ENCODE data around the gene RSU1. TPM values are rescaled to one million over a fixed set of nuclear protein-coding genes. Genes with fewer than 3 reads are reported as not detected.

The RSU1 gene
- total RNA-seq, 1 donor from 2014 or later = 75.3 TPM

DNA sequence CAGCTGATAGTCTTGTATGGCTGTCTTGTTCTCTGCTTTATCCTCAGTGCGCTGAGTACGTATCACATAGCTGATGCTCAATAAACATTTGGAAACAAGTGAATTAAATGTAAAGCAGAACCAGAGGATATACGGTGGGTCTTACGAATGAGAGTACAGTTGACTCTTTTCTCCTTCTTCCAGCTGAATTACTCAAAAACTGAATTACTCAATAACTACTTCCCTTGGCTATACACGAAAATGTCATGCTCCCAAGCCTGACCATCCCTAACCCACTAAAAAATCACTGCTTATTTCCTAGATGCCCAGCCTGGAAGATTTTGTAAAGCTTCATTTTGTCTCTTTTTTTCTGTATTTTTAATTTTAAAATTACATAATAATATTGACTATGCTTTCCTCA is 3.2 kb upstream of the RSU1 start:
- TF ChIP-seq, protein P1, sequence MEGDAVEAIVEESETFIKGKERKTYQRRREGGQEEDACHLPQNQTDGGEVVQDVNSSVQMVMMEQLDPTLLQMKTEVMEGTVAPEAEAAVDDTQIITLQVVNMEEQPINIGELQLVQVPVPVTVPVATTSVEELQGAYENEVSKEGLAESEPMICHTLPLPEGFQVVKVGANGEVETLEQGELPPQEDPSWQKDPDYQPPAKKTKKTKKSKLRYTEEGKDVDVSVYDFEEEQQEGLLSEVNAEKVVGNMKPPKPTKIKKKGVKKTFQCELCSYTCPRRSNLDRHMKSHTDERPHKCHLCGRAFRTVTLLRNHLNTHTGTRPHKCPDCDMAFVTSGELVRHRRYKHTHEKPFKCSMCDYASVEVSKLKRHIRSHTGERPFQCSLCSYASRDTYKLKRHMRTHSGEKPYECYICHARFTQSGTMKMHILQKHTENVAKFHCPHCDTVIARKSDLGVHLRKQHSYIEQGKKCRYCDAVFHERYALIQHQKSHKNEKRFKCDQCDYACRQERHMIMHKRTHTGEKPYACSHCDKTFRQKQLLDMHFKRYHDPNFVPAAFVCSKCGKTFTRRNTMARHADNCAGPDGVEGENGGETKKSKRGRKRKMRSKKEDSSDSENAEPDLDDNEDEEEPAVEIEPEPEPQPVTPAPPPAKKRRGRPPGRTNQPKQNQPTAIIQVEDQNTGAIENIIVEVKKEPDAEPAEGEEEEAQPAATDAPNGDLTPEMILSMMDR (IDR thresholded peaks at IDR 0.05; ENCODE audit: insufficient read depth, low read length, poor library complexity, severe bottlenecking) = no peak
- DNase-seq (ENCODE audit: low read depth) = no peak

DNA sequence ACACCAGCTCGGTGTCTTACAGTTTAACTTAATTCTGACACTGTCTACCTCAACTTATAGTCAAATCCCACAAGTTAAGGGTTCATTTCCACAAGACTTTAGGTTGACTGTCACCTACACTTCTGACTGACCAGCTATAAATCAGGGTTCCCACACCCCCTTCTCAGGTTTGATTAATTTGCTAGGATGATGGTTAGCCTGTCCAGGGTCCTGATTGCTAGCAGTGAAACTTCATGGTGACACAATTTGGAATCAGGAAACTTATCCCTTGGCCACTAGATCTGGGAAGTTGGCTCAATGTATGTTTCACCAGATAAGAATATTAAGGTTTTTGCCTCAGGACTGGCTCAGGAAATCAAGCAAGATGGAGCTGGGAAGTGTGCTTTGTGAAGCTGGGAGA is 2.8 kb upstream of the RSU1 start:
- DNase-seq (ENCODE audit: low read depth) = no peak
- TF ChIP-seq, protein P1 (IDR thresholded peaks at IDR 0.05; ENCODE audit: insufficient read depth, low read length, poor library complexity, severe bottlenecking) = no peak
- no peaks in the 10 kb centered on the region for H3K27me3 ChIP-seq (ENCODE audit: control insufficient read depth, insufficient read depth, low read length)
- H3K36me3 ChIP-seq (ENCODE audit: control insufficient read depth, insufficient read depth, low read length) = no peaks in the 10 kb centered on the region
- H3K4me3 ChIP-seq (ENCODE audit: low read depth, low read length) = no peak overlapping the region

More for the DNA sequence above, 3.2 kb upstream of the RSU1 start:
- Histone ChIP-seq H3K27me3 (ENCODE audit: control insufficient read depth, insufficient read depth, low read length) (no peaks in the 10 kb centered on the region), H3K4me3 (ENCODE audit: low read depth, low read length) (no peak overlapping the region), H3K36me3 (ENCODE audit: control insufficient read depth, insufficient read depth, low read length) (no peaks in the 10 kb centered on the region)

DNA sequence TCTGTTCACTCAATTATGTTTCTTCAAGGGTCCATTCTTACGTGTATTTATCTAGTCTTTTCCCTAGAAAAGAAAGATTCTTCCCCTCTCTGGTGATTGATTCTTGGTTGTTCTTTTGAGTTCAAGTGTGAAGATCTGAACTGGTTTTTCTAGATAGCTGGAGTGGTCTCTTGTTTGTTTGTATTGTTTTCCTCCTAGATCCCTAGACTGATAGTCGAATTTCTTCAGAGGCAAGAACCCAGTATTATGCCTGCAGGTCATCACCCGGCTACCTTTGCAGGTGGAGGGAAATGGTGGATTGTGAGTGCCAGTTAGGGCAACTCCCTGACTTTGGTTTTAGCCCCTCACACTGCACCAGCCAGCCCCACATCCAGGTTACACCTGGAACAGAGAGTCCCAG is 2.2 kb upstream of the RSU1 start:
- no peak for DNase-seq (ENCODE audit: low read depth)
- H3K4me3 ChIP-seq (ENCODE audit: low read depth, low read length) = no peak overlapping the region
- TF ChIP-seq, protein P1 (IDR thresholded peaks at IDR 0.05; ENCODE audit: insufficient read depth, low read length, poor library complexity, severe bottlenecking) = no peak

DNA sequence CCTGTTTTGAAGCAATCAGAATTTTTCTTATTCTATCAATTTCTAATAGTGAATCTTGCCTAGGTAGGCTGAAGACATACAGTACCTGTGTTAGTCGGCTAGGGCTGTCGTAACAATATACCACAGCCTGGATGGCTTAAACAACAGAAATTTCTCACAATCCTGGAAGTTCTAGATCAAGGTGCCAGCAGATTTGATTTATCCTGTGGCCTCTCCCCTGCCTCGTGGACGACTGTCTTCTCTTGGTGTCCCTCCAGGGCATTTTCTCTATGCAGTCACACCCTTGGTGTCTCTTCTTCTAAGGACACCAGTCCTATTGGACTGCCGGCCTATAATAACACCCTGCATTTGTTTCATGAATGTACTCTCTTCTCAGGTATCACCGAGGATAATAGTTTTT is 1.8 kb upstream of the RSU1 start:
- TF ChIP-seq, protein P1 (IDR thresholded peaks at IDR 0.05; ENCODE audit: insufficient read depth, low read length, poor library complexity, severe bottlenecking) = no peak
- Histone ChIP-seq H3K27me3 (ENCODE audit: control insufficient read depth, insufficient read depth, low read length) (no peaks in the 10 kb centered on the region), H3K36me3 (ENCODE audit: control insufficient read depth, insufficient read depth, low read length) (no peaks in the 10 kb centered on the region), H3K4me3 (ENCODE audit: low read depth, low read length) (no peak overlapping the region)
- DNase-seq (ENCODE audit: low read depth) = no peak

More for the DNA sequence above, 2.2 kb upstream of the RSU1 start:
- Histone ChIP-seq H3K36me3 (ENCODE audit: control insufficient read depth, insufficient read depth, low read length) (no peaks in the 10 kb centered on the region), H3K27me3 (ENCODE audit: control insufficient read depth, insufficient read depth, low read length) (no peaks in the 10 kb centered on the region)

DNA sequence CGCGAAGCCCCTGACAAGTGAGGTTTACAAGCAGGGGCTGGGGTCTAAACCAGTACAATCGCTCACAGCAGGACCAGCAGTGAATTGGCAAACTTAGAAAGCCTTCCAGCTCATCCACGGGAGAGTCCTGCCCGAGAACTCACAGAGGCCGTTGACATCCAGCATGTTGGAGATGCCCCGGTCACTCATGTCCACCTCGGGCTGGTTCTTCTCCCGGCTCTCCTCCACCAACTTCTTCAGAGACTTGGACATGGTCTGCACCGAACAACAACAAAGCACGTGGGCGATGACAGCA is 447 bp downstream of the RSU1 start:
- no peak for DNase-seq (ENCODE audit: low read depth)

DNA sequence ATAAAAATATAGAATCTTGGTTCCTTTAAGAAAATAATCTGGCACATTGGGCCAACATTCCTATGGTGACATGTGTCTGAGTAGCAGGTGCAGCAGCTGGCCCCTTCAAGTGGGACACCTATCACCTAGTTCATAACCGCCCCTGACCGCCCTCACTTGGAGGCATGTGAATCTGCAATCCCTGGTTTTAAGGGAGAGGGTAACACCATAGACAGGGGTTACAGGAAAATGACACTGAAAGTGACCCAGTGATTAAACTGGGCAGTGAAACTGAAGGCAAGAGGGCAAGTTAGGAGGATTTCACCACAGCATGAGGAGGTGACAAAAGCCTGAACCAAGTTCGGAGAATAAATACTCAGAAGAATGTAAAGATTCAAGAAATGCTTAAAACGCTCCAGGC is 1.1 kb downstream of the RSU1 start:
- TF ChIP-seq, protein P1 (IDR thresholded peaks at IDR 0.05; ENCODE audit: insufficient read depth, low read length, poor library complexity, severe bottlenecking) = no peak
- no peak for DNase-seq (ENCODE audit: low read depth)
- no peaks in the 10 kb centered on the region for H3K36me3 ChIP-seq (ENCODE audit: control insufficient read depth, insufficient read depth, low read length)
- H3K27me3 ChIP-seq (ENCODE audit: control insufficient read depth, insufficient read depth, low read length) = no peaks in the 10 kb centered on the region
- H3K4me3 ChIP-seq (ENCODE audit: low read depth, low read length) = peak overlapping the region; percentile 68

More for the DNA sequence above, 447 bp downstream of the RSU1 start:
- peak overlapping the region; percentile 68 for H3K4me3 ChIP-seq (ENCODE audit: low read depth, low read length)
- TF ChIP-seq, protein P1 (IDR thresholded peaks at IDR 0.05; ENCODE audit: insufficient read depth, low read length, poor library complexity, severe bottlenecking) = no peak
- H3K27me3 ChIP-seq (ENCODE audit: control insufficient read depth, insufficient read depth, low read length) = no peaks in the 10 kb centered on the region
- H3K36me3 ChIP-seq (ENCODE audit: control insufficient read depth, insufficient read depth, low read length) = no peaks in the 10 kb centered on the region
